NB4 (cell line): ENCODE measurements around the gene PNCK.

Source experiments
- DNase-seq: peaks from one replicate; pipeline ENCODE4 v3.0.0; 2010; ENCODE audit warnings: low read depth
- H3K4me3 ChIP-seq: one replicate; pipeline ENCODE4 v1.5.1; 2011; ENCODE audit warnings: mild to moderate bottlenecking, low read depth, low read length, moderate library complexity
- CTCF ChIP-seq: IDR thresholded peaks from one replicate; pipeline ENCODE4 v1.5.1; 2012; ENCODE audit warnings: low read depth, low read length
- MAX ChIP-seq: IDR thresholded peaks from 2 replicates; pipeline ENCODE4 v1.6.1; 2011; ENCODE audit warnings: low read depth, low read length
- MYC ChIP-seq: IDR thresholded peaks from 2 replicates; pipeline ENCODE4 v1.6.1; 2011; ENCODE audit warnings: low read depth, low read length
- POLR2A ChIP-seq: IDR thresholded peaks from 2 replicates; pipeline ENCODE4 v1.6.1; 2011; ENCODE audit warnings: mild to moderate bottlenecking; ENCODE audit not compliant: insufficient read length; ENCODE audit errors: extremely low read depth

Gene PNCK

GRCh38 chrX:153628129-153628528, 45.5 kb downstream of the PNCK start:
- DNase-seq: no peak
- TF ChIP-seq MYC: no peak
- no peak for TF ChIP-seq POLR2A
- TF ChIP-seq CTCF: no peak
- no peak for TF ChIP-seq MAX
- no peak overlapping the region for H3K4me3 ChIP-seq

GRCh38 chrX:153627675-153628111, 45.9 kb downstream of the PNCK start:
- TF ChIP-seq POLR2A (no peak), MYC (no peak), MAX (no peak), CTCF (no peak)
- no peak overlapping the region for H3K4me3 ChIP-seq

GRCh38 chrX:153626863-153627674, 46.5 kb downstream of the PNCK start:
- DNase-seq: no peak
- TF ChIP-seq POLR2A (no peak), CTCF (no peak), MYC (no peak), MAX (no peak)
- H3K4me3 ChIP-seq: no peak overlapping the region

More at GRCh38 chrX:153627675-153628111, 45.9 kb downstream of the PNCK start:
- no peak for DNase-seq

GRCh38 chrX:153626025-153626633, 47.5 kb downstream of the PNCK start:
- H3K4me3 ChIP-seq: no peak overlapping the region

GRCh38 chrX:153625271-153626024, 48.2 kb downstream of the PNCK start:
- TF ChIP-seq MAX (no peak), POLR2A (no peak), MYC (no peak), CTCF (no peak)
- no peak overlapping the region for H3K4me3 ChIP-seq
- DNase-seq: no peak

More at GRCh38 chrX:153626025-153626633, 47.5 kb downstream of the PNCK start:
- TF ChIP-seq MAX (no peak), POLR2A (no peak), MYC (no peak), CTCF (no peak)
- no peak for DNase-seq
